Measurements from ENCODE around the gene GMNC. TPM values are rescaled to one million over a fixed set of nuclear protein-coding genes. Genes with fewer than 3 reads are reported as not detected.

Gene GMNC
- total RNA-seq, 1 donor from 2014 or later, result 0.19 TPM

- DNase-seq (ENCODE audit: low spot score), result no peak
- intact Hi-C loops (cut with DNase I), result no loop called here
Measured at GRCh38 chr3:190854062-190854461, 8.4 kb downstream of the GMNC start.

- no peak for DNase-seq (ENCODE audit: low spot score)
- intact Hi-C loops (cut with DNase I), result no loop called here
Measured at GRCh38 chr3:190853464-190853863, 9.0 kb downstream of the GMNC start.

- intact Hi-C loops (cut with DNase I), result no loop called here
- DNase-seq (ENCODE audit: low spot score), result no peak
Measured at GRCh38 chr3:190849607-190850006, 12.9 kb downstream of the GMNC start.

GRCh38 chr3:190848870-190849269, 13.6 kb downstream of the GMNC start:
- no peak for DNase-seq (ENCODE audit: low spot score)
- intact Hi-C loops (cut with DNase I), result no loop called here

GRCh38 chr3:190847436-190847835, 15.1 kb downstream of the GMNC start:
- intact Hi-C loops (cut with DNase I), result no loop called here
- DNase-seq (ENCODE audit: low spot score), result no peak

- intact Hi-C loops (cut with DNase I), result no loop called here
- no peak for DNase-seq (ENCODE audit: low spot score)
Measured at GRCh38 chr3:190840146-190840545, 22.3 kb downstream of the GMNC start.

GRCh38 chr3:190831225-190831624, 31.3 kb downstream of the GMNC start:
- DNase-seq (ENCODE audit: low spot score), result no peak
- intact Hi-C loops (cut with DNase I), result no loop called here

- intact Hi-C loops (cut with DNase I), result no loop called here
- no peak for DNase-seq (ENCODE audit: low spot score)
Measured at GRCh38 chr3:190830031-190830430, 32.5 kb downstream of the GMNC start.

- intact Hi-C loops (cut with DNase I), result no loop called here
- no peak for DNase-seq (ENCODE audit: low spot score)
Measured at GRCh38 chr3:190826018-190826417, 36.5 kb downstream of the GMNC start.

GRCh38 chr3:190825386-190826016, 37.0 kb downstream of the GMNC start:
- intact Hi-C loops (cut with DNase I), result no loop called here
- no peak for DNase-seq (ENCODE audit: low spot score)

GRCh38 chr3:190811775-190812480, 50.6 kb downstream of the GMNC start:
- intact Hi-C loops (cut with DNase I), result loop anchor here (5.0 kb wide), 1 partner anchor 240 kb away; no protein-coding TSS in a partner anchor

GRCh38 chr3:190810957-190811356, 51.5 kb downstream of the GMNC start:
- DNase-seq (ENCODE audit: low spot score), result no peak
- intact Hi-C loops (cut with DNase I), result loop anchor here (5.0 kb wide), 1 partner anchor 241 kb away; no protein-coding TSS in a partner anchor

More at GRCh38 chr3:190811775-190812480, 50.6 kb downstream of the GMNC start:
- DNase-seq (ENCODE audit: low spot score), result no peak

GRCh38 chr3:190809351-190809750, 53.1 kb downstream of the GMNC start:
- intact Hi-C loops (cut with DNase I), result loop anchor here (5.0 kb wide), 1 partner anchor 37 kb away; no protein-coding TSS in a partner anchor
- DNase-seq (ENCODE audit: low spot score), result no peak

- DNase-seq (ENCODE audit: low spot score), result peak; percentile 81
- intact Hi-C loops (cut with DNase I), result loop anchor here (5.0 kb wide), 1 partner anchor 36 kb away; no protein-coding TSS in a partner anchor
Measured at GRCh38 chr3:190807719-190808375, 54.6 kb downstream of the GMNC start.

Data from cardiac septum (tissue), 1 donor.